H9 (cell line): Measurements from ENCODE around the gene FARP1. TPM values are rescaled to one million over a fixed set of nuclear protein-coding genes. Genes with fewer than 3 reads are reported as not detected.

Source experiments
- DNase-seq: peaks from one replicate; pipeline ENCODE4 v3.0.0-alpha.2; 2017
- H2AFZ ChIP-seq: one replicate; pipeline ENCODE4 v1.6.1; 2013; ENCODE audit warnings: mild to moderate bottlenecking, low read length, control low read depth, moderate library complexity
- H2AK5ac ChIP-seq: 2 replicates; pipeline ENCODE4 v1.6.1; 2013; ENCODE audit warnings: low read length, control low read depth, mixed read lengths; ENCODE audit not compliant: insufficient read length
- H2BK120ac ChIP-seq: one replicate; pipeline ENCODE4 v1.6.1; 2013; ENCODE audit warnings: low read depth, mild to moderate bottlenecking, low read length, control low read depth, inconsistent platforms; ENCODE audit not compliant: poor library complexity, severe bottlenecking
- H2BK12ac ChIP-seq: 2 replicates; pipeline ENCODE4 v1.6.1; 2013; ENCODE audit warnings: low read length, control low read depth, mixed read lengths, low read depth; ENCODE audit not compliant: insufficient read length
- H2BK15ac ChIP-seq: 2 replicates; pipeline ENCODE4 v1.6.1; 2013; ENCODE audit warnings: low read depth, low read length, control low read depth
- H2BK20ac ChIP-seq: one replicate; pipeline ENCODE4 v1.6.1; 2013; ENCODE audit warnings: low read depth, mild to moderate bottlenecking, low read length, control low read depth, inconsistent platforms; ENCODE audit not compliant: poor library complexity, severe bottlenecking
- H2BK5ac ChIP-seq: 2 replicates; pipeline ENCODE4 v1.6.1; 2013; ENCODE audit warnings: low read length, control low read depth, mixed read lengths; ENCODE audit not compliant: insufficient read length
- H3K14ac ChIP-seq: 2 replicates; pipeline ENCODE4 v1.6.1; 2013; ENCODE audit warnings: low read length, control low read depth; ENCODE audit not compliant: insufficient read depth
- H3K18ac ChIP-seq: 2 replicates; pipeline ENCODE4 v1.6.1; 2013; ENCODE audit warnings: low read depth, mild to moderate bottlenecking, mixed read lengths, low read length, control low read depth; ENCODE audit not compliant: insufficient read length
- H3K23ac ChIP-seq: 2 replicates; pipeline ENCODE4 v1.6.1; 2013; ENCODE audit warnings: low read length, control low read depth, mixed read lengths, low read depth; ENCODE audit not compliant: insufficient read length
- H3K23me2 ChIP-seq: 2 replicates; pipeline ENCODE4 v1.6.1; 2013; ENCODE audit warnings: low read depth, mild to moderate bottlenecking, mixed read lengths, low read length, control low read depth; ENCODE audit not compliant: insufficient read length, poor library complexity, severe bottlenecking
- H3K27ac ChIP-seq: 2 replicates; pipeline ENCODE4 v1.5.1; 2013; ENCODE audit warnings: low read length, control low read depth, mixed read lengths, low read depth; ENCODE audit not compliant: insufficient read length
- H3K27me3 ChIP-seq: 2 replicates; pipeline ENCODE4 v1.6.1; 2013; ENCODE audit warnings: low read length, control low read depth, inconsistent platforms; ENCODE audit not compliant: insufficient read depth
- H3K4ac ChIP-seq: 2 replicates; pipeline ENCODE4 v1.6.1; 2013; ENCODE audit warnings: low read depth, mild to moderate bottlenecking, control low read depth, inconsistent platforms, low read length, moderate library complexity
- H3K4me1 ChIP-seq: 2 replicates; pipeline ENCODE4 v1.6.1; 2013; ENCODE audit warnings: low read length, control low read depth, inconsistent platforms; ENCODE audit not compliant: insufficient read depth
- H3K4me2 ChIP-seq: 2 replicates; pipeline ENCODE4 v1.6.1; 2013; ENCODE audit warnings: low read length, control low read depth, mixed read lengths; ENCODE audit not compliant: insufficient read length, insufficient read depth
- H3K56ac ChIP-seq: 2 replicates; pipeline ENCODE4 v1.6.1; 2013; ENCODE audit warnings: low read depth, mild to moderate bottlenecking, mixed read lengths, low read length, control low read depth; ENCODE audit not compliant: insufficient read length
- H3K79me1 ChIP-seq: 2 replicates; pipeline ENCODE4 v1.6.1; 2013; ENCODE audit warnings: low read depth, mild to moderate bottlenecking, moderate library complexity, low read length, control low read depth, inconsistent platforms; ENCODE audit not compliant: insufficient read depth, poor library complexity, severe bottlenecking
- H3K79me2 ChIP-seq: 2 replicates; pipeline ENCODE4 v1.6.1; 2013; ENCODE audit warnings: low read length, control low read depth, inconsistent platforms; ENCODE audit not compliant: insufficient read depth
- H3K9ac ChIP-seq: 2 replicates; pipeline ENCODE4 v1.6.1; 2013; ENCODE audit warnings: low read length, control low read depth, mixed read lengths; ENCODE audit not compliant: insufficient read length; ENCODE audit errors: extremely low read depth
- H3K9me3 ChIP-seq: one replicate; pipeline ENCODE4 v1.6.1; 2013; ENCODE audit warnings: low read depth, low read length, inconsistent platforms; ENCODE audit not compliant: control insufficient read depth
- H3T11ph ChIP-seq: one replicate; pipeline ENCODE4 v1.6.1; 2013; ENCODE audit warnings: mild to moderate bottlenecking, low read length, control low read depth, inconsistent platforms
- H4K20me1 ChIP-seq: one replicate; pipeline ENCODE4 v1.6.1; 2013; ENCODE audit not compliant: control insufficient read depth, insufficient read length, insufficient read depth
- H4K5ac ChIP-seq: 2 replicates; pipeline ENCODE4 v1.6.1; 2013; ENCODE audit warnings: low read depth, mild to moderate bottlenecking, mixed read lengths, low read length, control low read depth; ENCODE audit not compliant: insufficient read length
- H4K8ac ChIP-seq: replicated peaks from 2 replicates; pipeline ENCODE4 v1.6.1; 2013; ENCODE audit warnings: low read length, control low read depth, mixed read lengths, low read depth; ENCODE audit not compliant: insufficient read length
- H4K91ac ChIP-seq: 2 replicates; pipeline ENCODE4 v1.6.1; 2013; ENCODE audit warnings: low read depth, mild to moderate bottlenecking, moderate library complexity, mixed read lengths, low read length, control low read depth; ENCODE audit not compliant: insufficient read length
- H3K27ac Mint-ChIP-seq, 3 experiments: 2 replicates in 2 of 3; 3 replicates in 1 of 3; pipeline ENCODE4 v1.8.0; 2020 to 2021; ENCODE audit warnings: mixed read lengths in 3 of 3, mild to moderate bottlenecking in 1 of 3, moderate library complexity in 1 of 3
- H3K27me3 Mint-ChIP-seq: 2 replicates; pipeline ENCODE4 v1.8.0; 2021; ENCODE audit warnings: low read depth, mild to moderate bottlenecking, moderate library complexity, mixed read lengths
- H3K36me3 Mint-ChIP-seq, 3 experiments: 2 replicates in 2 of 3; 3 replicates in 1 of 3; pipeline ENCODE4 v1.8.0; 2020 to 2021; ENCODE audit warnings: low read depth in 3 of 3, mixed read lengths in 3 of 3; ENCODE audit not compliant: insufficient read depth in 1 of 3
- H3K4me1 Mint-ChIP-seq, 2 experiments: 2 replicates each; pipeline ENCODE4 v1.8.0; 2020; ENCODE audit warnings: mixed read lengths in 2 of 2
- H3K4me3 Mint-ChIP-seq, 2 experiments: 2 replicates in 1 of 2; 3 replicates in 1 of 2; pipeline ENCODE4 v1.8.0; 2020 to 2021; ENCODE audit warnings: mild to moderate bottlenecking in 2 of 2, mixed read lengths in 2 of 2, moderate library complexity in 1 of 2
- H3K9me3 Mint-ChIP-seq, 2 experiments: 2 replicates in 1 of 2; 3 replicates in 1 of 2; pipeline ENCODE4 v1.8.0; 2020; ENCODE audit warnings: mild to moderate bottlenecking in 2 of 2, mixed read lengths in 2 of 2, moderate library complexity in 1 of 2
- CTCF ChIP-seq: fragments of 200-600 bp; sonication (generic); conservative IDR thresholded peaks from 3 replicates; pipeline ENCODE4 v1.8.0; 2021; ENCODE audit warnings: antibody characterized with exemption, mild to moderate bottlenecking
- WGBS: extraction: QIAGEN DNeasy Blood & Tissue Kit; methylation state at CpG from one replicate; pipeline ENCODE4 v1.1.7; 2013; ENCODE audit warnings: missing lambda C conversion rate, low lambda C conversion rate, mixed read lengths; ENCODE audit not compliant: insufficient read length; ENCODE audit errors: extremely low coverage; 5-methylcytosine and 5-hydroxymethylcytosine counted together
- total RNA-seq: library from RNA; stranded (reverse); gene quantifications from 2 replicates; pipeline ENCODE4 v1.2.1, GENCODE V29; 2021

Gene FARP1
- total RNA-seq, 1 experiment from 2014 or later, result 95.9 TPM

GRCh38 chr13:98401934-98402333 lies 259.0 kb downstream of the FARP1 start:
- H3K18ac ChIP-seq, result no peak overlapping the region
- H2BK20ac ChIP-seq, result no peak overlapping the region
- H3K27me3 Mint-ChIP-seq, result no peaks in the 10 kb centered on the region
- no peak overlapping the region for H3K27ac ChIP-seq
- H2BK5ac ChIP-seq, result no peak overlapping the region
- H3K23ac ChIP-seq, result no peak overlapping the region
- H2BK15ac ChIP-seq, result no peak overlapping the region
- WGBS, result no CpG with 5 or more reads among the region's 13 CpGs
- TF ChIP-seq CTCF, result no peak
- no peak overlapping the region for H2AFZ ChIP-seq
- no peak overlapping the region for H3K9ac ChIP-seq
- DNase-seq, result peak; percentile 10
- no peaks in the 10 kb centered on the region for H3K9me3 Mint-ChIP-seq
- no peak overlapping the region for H3K14ac ChIP-seq
- H3K4me3 Mint-ChIP-seq, result no peak overlapping the region
- H3K4me1 Mint-ChIP-seq, result peaks cover 24 to 26% of the 10 kb centered on the region in 2 experiments
- no peaks in the 10 kb centered on the region for H3K23me2 ChIP-seq
- peaks cover 4% of the 10 kb centered on the region; the same call in 1 of the 2 replicates for H3K4me1 ChIP-seq
- H4K20me1 ChIP-seq, result no peaks in the 10 kb centered on the region
- H3K4ac ChIP-seq, result no peak overlapping the region
- no peak overlapping the region for H4K5ac ChIP-seq
- H3K27me3 ChIP-seq, result no peaks in the 10 kb centered on the region
- no peak overlapping the region for H3K4me2 ChIP-seq
- H4K91ac ChIP-seq, result no peak overlapping the region
- no peak overlapping the region for H2BK120ac ChIP-seq
- peaks cover 0 to 8% (median 6%) of the 10 kb centered on the region in 3 experiments; a peak in 5 of 7 replicates for H3K36me3 Mint-ChIP-seq
- no peak overlapping the region for H3K56ac ChIP-seq
- H3K79me2 ChIP-seq, result no peaks in the 10 kb centered on the region
- H3K9me3 ChIP-seq, result no peaks in the 10 kb centered on the region
- H4K8ac ChIP-seq, result no peak overlapping the region
- H3K27ac Mint-ChIP-seq, result peak overlapping the region in 1 of 3 experiments; percentile 21; a peak in 2 of 7 replicates
- H2BK12ac ChIP-seq, result no peak overlapping the region
- H3K79me1 ChIP-seq, result no peaks in the 10 kb centered on the region
- H3T11ph ChIP-seq, result no peak overlapping the region
- H2AK5ac ChIP-seq, result no peak overlapping the region
